ENCODE results near the gene FGL2.
"Not testable (repeated sequence)": the region's sequence is repeated elsewhere in the genome, so short reads cannot be mapped to it uniquely, and the experiment has no call there.

DNA sequence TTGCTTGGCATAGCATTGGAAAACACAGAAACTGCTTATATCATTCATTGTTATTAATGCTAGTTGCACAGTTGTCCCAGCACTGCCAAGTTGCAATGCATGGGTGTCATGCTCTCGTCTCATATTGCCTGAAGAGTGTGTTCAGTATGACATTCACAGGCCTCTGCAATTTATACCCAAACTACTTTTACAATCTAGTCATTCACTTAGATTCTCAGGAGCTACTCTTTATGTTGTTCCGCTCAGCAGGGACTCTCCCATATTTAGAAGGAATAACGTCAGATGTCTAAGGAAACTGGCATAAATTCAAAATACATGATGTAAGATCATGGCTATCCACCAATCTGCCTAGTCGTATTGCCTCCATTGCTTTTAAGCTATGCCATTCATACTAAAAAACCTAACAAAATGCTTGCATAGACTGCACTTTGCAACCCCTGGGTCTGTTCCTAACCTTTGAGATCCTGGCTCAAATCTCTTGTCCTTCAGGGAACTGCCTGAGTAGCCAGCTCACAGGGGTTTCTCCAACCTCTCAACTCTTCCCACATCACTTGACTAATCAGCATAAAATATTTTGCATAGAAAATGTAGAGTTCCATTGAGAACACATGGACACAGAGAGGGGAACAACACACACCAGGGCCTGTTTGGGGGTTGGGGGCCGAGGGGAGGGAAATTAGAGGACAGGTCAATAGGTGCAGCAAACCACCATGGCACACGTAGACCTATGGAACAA is 27.0 kb downstream of the FGL2 start:
- TF ChIP-seq, protein P1, sequence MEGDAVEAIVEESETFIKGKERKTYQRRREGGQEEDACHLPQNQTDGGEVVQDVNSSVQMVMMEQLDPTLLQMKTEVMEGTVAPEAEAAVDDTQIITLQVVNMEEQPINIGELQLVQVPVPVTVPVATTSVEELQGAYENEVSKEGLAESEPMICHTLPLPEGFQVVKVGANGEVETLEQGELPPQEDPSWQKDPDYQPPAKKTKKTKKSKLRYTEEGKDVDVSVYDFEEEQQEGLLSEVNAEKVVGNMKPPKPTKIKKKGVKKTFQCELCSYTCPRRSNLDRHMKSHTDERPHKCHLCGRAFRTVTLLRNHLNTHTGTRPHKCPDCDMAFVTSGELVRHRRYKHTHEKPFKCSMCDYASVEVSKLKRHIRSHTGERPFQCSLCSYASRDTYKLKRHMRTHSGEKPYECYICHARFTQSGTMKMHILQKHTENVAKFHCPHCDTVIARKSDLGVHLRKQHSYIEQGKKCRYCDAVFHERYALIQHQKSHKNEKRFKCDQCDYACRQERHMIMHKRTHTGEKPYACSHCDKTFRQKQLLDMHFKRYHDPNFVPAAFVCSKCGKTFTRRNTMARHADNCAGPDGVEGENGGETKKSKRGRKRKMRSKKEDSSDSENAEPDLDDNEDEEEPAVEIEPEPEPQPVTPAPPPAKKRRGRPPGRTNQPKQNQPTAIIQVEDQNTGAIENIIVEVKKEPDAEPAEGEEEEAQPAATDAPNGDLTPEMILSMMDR (IDR thresholded peaks at IDR 0.05) = not testable (repeated sequence)
- not testable (repeated sequence) for TF ChIP-seq POLR2A (IDR thresholded peaks at IDR 0.05; ENCODE audit: low read depth); EP300 (IDR thresholded peaks at IDR 0.05); POLR2AphosphoS5 (IDR thresholded peaks at IDR 0.05)

Data from esophagus muscularis mucosa (tissue), 4 donors.